CD4-positive, alpha-beta T cell (primary cell): ENCODE measurements around the gene PTGDR2. TPM values are rescaled to one million over a fixed set of nuclear protein-coding genes. Genes with fewer than 3 reads are reported as not detected.
A peak's percentile ranks its signal among the peaks of the same experiment; 100 is the strongest.

Experiments
- ATAC-seq: fragments of 200-7000 bp; cut with Tn5 transposase; one replicate; pipeline ENCODE4 v1.10.0; 2022; ENCODE audit warnings: mild to moderate bottlenecking; ENCODE audit not compliant: poor library complexity
- CTCF ChIA-PET: fragments of 350-600 bp; sonication (Branson Sonifier 250); formaldehyde crosslinking; loops from one replicate; lab custom pipeline; 2021; ENCODE audit warnings: antibody characterized with exemption, inconsistent platforms; lab: Charles Lee
- POLR2A ChIA-PET: fragments of 350-600 bp; sonication (Branson Sonifier 250); formaldehyde crosslinking; loops from one replicate; lab custom pipeline; 2021; ENCODE audit warnings: antibody characterized with exemption, inconsistent platforms; lab: Charles Lee
- DNase-seq, 14 experiments: peaks; one replicate each; pipeline ENCODE4 v3.0.0-alpha.2; 2013 to 2020; ENCODE audit warnings: mixed read lengths in 2 of 14
- H3K27ac ChIP-seq, 2 donors: one replicate each; pipeline versions ENCODE4 v1.5.1 to v1.7.0; 2013; ENCODE audit warnings: low read length in 2 of 2, low read depth in 1 of 2, mild to moderate bottlenecking in 1 of 2
- H3K27me3 ChIP-seq, 2 experiments: 1 replicate in 1 of 2; 2 replicates in 1 of 2; pipeline versions ENCODE4 v1.6.1 to v1.7.0; 2013; ENCODE audit warnings: low read length in 2 of 2, control low read depth in 1 of 2, mild to moderate bottlenecking in 1 of 2, moderate library complexity in 1 of 2; ENCODE audit not compliant: insufficient read depth in 2 of 2, control insufficient read depth in 1 of 2
- H3K36me3 ChIP-seq: one replicate; pipeline ENCODE4 v1.6.1; 2013; ENCODE audit warnings: low read length, control low read depth; ENCODE audit not compliant: insufficient read depth
- H3K4me1 ChIP-seq: one replicate; pipeline ENCODE4 v1.6.1; 2013; ENCODE audit warnings: low read length, control low read depth; ENCODE audit not compliant: insufficient read depth
- H3K4me3 ChIP-seq: one replicate; pipeline ENCODE4 v1.5.1; 2013; ENCODE audit warnings: mild to moderate bottlenecking, low read length, moderate library complexity
- H3K9me3 ChIP-seq, 2 experiments: 1 replicate in 1 of 2; 2 replicates in 1 of 2; pipeline versions ENCODE4 v1.6.1 to v1.7.0; 2013; ENCODE audit warnings: low read length in 2 of 2, mild to moderate bottlenecking in 2 of 2, control low read depth in 1 of 2, moderate library complexity in 1 of 2; ENCODE audit not compliant: control insufficient read depth in 1 of 2, insufficient read depth in 1 of 2
- H3K27ac Mint-ChIP-seq: one replicate; pipeline ENCODE4 v1.8.0; 2020; ENCODE audit warnings: mixed read lengths
- H3K27me3 Mint-ChIP-seq: one replicate; pipeline ENCODE4 v1.8.0; 2021; ENCODE audit warnings: mixed read lengths
- H3K36me3 Mint-ChIP-seq: one replicate; pipeline ENCODE4 v1.8.0; 2021; ENCODE audit warnings: low read depth, mixed read lengths
- H3K4me1 Mint-ChIP-seq: one replicate; pipeline ENCODE4 v1.8.0; 2021; ENCODE audit warnings: low read depth, mixed read lengths
- H3K4me3 Mint-ChIP-seq: one replicate; pipeline ENCODE4 v1.8.0; 2020; ENCODE audit warnings: mild to moderate bottlenecking, mixed read lengths
- H3K9me3 Mint-ChIP-seq: one replicate; pipeline ENCODE4 v1.8.0; 2020; ENCODE audit warnings: mixed read lengths
- intact Hi-C, 2 experiments: fragments of 100-400 bp; cut with DNase I in 1 of 2; cut with micrococcal nuclease in 1 of 2; formaldehyde crosslinking; loops; one replicate each; pipeline versions ENCODE4 v1.15.1 to v1.9.0; 2023 to 2025; cut with DNase I, micrococcal nuclease
- total RNA-seq, 174 experiments: library from RNA in 2 of 174; stranded (reverse) in 2 of 174; gene quantifications; one replicate each; pipeline ENCODE4 v1.2.3 and lab custom pipeline; 2021 to 2026
- TF ChIP-seq, protein P1 (sequence below): fragments of 200-600 bp; IDR thresholded peaks from one replicate; pipeline ENCODE4 v1.8.0; 2022; ENCODE audit warnings: antibody characterized with exemption, mild to moderate bottlenecking

PTGDR2 gene
- total RNA-seq, 2 experiments from 2014 or later = 0.36 TPM

DNA sequence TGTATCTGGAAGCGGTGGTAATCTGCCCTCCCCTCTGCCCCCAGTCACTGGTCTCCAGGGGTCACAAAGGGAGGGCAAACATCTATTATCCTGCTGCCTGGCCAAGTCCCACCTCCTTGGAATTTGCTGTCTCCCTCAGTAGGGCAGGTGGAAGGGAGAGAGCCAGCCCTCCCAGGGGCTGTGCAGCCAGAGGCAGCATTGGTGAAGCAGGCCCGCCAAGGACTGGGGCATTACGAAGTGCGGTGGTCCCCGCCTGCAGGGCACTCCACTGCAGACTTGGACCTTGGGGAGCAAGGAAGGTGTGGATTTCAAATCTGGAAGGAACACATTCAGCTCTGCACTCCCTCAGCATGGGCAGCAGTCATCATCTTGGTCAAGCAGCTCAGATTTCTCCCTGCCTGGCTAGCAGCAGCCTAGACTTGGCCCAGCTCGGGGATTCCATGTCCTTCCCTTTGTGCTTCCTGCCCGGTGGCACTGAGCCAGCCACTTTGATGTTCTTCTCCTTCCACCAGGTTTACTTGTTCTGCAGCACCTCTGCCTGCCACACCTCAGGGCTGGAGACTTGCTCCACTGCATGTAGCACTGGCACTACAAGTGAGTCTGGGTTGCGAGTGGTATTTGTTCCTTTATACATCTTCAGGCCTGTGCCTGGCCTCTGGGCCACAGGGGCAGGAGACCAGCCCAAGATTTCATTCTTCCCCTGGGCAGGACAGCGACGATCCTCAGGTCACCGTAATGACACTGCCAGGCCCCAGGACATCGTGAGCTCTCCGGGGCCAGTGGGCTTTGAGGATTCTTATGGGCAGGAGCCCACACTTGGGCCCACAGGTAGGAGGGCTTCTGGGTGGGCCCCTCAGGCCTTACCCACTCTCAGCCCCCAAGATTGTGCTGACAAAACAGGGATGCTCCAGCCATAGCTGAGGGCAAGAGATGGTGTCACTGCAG lies 18.9 kb upstream of the PTGDR2 start:
- Mint-ChIP-seq H3K27me3 (no peaks in the 10 kb centered on the region), H3K4me3 (no peak overlapping the region), H3K9me3 (no peaks in the 10 kb centered on the region), H3K27ac (no peak overlapping the region), H3K36me3 (peaks cover 25% of the 10 kb centered on the region), H3K4me1 (peaks cover 7% of the 10 kb centered on the region)
- no peaks in the 10 kb centered on the region for H3K9me3 ChIP-seq
- no peaks in the 10 kb centered on the region for H3K27me3 ChIP-seq
- ChIA-PET CTCF (no interaction called here), POLR2A (no interaction called here)
- no peak overlapping the region for H3K27ac ChIP-seq
- no peak for DNase-seq
- H3K4me1 ChIP-seq = peaks cover 20% of the 10 kb centered on the region
- H3K36me3 ChIP-seq = peaks cover 16% of the 10 kb centered on the region
- TF ChIP-seq, protein P1, sequence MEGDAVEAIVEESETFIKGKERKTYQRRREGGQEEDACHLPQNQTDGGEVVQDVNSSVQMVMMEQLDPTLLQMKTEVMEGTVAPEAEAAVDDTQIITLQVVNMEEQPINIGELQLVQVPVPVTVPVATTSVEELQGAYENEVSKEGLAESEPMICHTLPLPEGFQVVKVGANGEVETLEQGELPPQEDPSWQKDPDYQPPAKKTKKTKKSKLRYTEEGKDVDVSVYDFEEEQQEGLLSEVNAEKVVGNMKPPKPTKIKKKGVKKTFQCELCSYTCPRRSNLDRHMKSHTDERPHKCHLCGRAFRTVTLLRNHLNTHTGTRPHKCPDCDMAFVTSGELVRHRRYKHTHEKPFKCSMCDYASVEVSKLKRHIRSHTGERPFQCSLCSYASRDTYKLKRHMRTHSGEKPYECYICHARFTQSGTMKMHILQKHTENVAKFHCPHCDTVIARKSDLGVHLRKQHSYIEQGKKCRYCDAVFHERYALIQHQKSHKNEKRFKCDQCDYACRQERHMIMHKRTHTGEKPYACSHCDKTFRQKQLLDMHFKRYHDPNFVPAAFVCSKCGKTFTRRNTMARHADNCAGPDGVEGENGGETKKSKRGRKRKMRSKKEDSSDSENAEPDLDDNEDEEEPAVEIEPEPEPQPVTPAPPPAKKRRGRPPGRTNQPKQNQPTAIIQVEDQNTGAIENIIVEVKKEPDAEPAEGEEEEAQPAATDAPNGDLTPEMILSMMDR = no peak
- no peak overlapping the region for H3K4me3 ChIP-seq
- intact Hi-C loops = no loop called here
- ATAC-seq = no peak

DNA sequence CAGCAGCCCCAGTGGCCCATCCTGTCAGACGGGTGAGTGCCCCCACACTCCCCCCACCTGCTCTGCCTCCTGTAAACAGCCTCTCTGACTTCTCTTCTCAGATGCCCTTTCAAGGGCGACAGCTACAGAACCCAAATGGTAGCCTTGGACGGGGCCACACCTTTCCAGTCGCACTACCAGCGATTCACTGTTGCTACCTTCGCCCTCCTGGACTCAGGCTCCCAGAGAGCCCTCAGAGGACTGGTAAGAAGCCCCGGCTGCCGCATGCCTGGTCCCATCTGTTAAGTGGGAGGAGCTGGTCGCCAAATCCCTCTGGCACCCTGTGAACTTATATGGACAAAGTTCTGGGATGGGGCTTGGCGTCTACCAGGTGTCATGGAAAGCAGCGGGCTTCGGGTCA lies 17.8 kb upstream of the PTGDR2 start:
- TF ChIP-seq, protein P1 = no peak
- no peak overlapping the region for H3K27ac ChIP-seq
- H3K4me1 ChIP-seq = peaks cover 20% of the 10 kb centered on the region
- no peaks in the 10 kb centered on the region for H3K27me3 ChIP-seq
- Mint-ChIP-seq H3K9me3 (no peaks in the 10 kb centered on the region), H3K36me3 (peaks cover 14% of the 10 kb centered on the region), H3K4me3 (no peak overlapping the region), H3K27me3 (no peaks in the 10 kb centered on the region), H3K27ac (no peak overlapping the region), H3K4me1 (peaks cover 7% of the 10 kb centered on the region)
- no peak for ATAC-seq
- ChIA-PET POLR2A (no interaction called here), CTCF (no interaction called here)
- intact Hi-C loops = no loop called here
- no peaks in the 10 kb centered on the region for H3K9me3 ChIP-seq
- no peak for DNase-seq
- no peak overlapping the region for H3K4me3 ChIP-seq
- peaks cover 9% of the 10 kb centered on the region for H3K36me3 ChIP-seq

DNA sequence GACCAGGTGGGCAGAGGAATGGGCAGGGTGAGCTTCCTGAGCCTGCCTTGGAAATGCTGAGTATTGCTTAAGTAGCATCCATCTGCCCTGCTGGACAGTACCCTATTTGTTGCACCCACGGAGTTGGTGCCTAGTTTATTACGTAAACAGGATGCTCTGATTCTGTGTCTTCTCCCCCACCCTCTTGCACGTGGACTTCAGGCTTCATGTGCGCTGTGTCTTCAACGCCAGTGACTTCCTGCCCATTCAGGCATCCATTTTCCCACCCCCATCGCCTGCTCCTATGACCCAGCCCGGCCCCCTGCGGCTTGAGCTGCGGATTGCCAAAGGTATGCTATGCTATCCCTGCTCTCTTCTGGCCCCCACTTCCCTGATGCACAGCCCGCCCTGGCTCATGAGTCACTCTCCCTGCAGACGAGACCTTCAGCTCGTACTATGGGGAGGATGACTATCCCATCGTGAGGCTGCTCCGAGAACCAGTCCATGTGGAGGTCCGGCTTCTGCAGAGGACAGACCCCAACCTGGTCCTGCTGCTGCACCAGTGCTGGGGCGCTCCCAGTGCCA lies 17.3 kb upstream of the PTGDR2 start:
- no peak overlapping the region for H3K4me3 Mint-ChIP-seq
- ChIA-PET POLR2A (interaction anchor here (0.6 to 2.5 kb wide), 2 partner anchors 14 to 33 kb away, joined by 4 to 6 read pairs; partner anchors contain the start of gene PRPF19), CTCF (no interaction called here)
- peaks cover 20% of the 10 kb centered on the region for H3K4me1 ChIP-seq
- H3K27ac ChIP-seq = no peak overlapping the region
- intact Hi-C loops = no loop called here
- no peaks in the 10 kb centered on the region for H3K9me3 ChIP-seq
- H3K4me3 ChIP-seq = no peak overlapping the region
- no peaks in the 10 kb centered on the region for H3K9me3 Mint-ChIP-seq
- no peaks in the 10 kb centered on the region for H3K27me3 Mint-ChIP-seq
- peaks cover 4% of the 10 kb centered on the region for H3K36me3 ChIP-seq
- peak overlapping the region; percentile 21 for H3K27ac Mint-ChIP-seq
- ATAC-seq (peak; percentile 72), DNase-seq (peak in 2 of 14 experiments; percentile 21 to 51)
- H3K27me3 ChIP-seq = no peaks in the 10 kb centered on the region
- peaks cover 9% of the 10 kb centered on the region for H3K36me3 Mint-ChIP-seq
- H3K4me1 Mint-ChIP-seq = peaks cover 7% of the 10 kb centered on the region
- TF ChIP-seq, protein P1 = no peak
